ENCODE results near the gene DOCK1. TPM values are rescaled to one million over a fixed set of nuclear protein-coding genes. Genes with fewer than 3 reads are reported as not detected.

Gene DOCK1
- total RNA-seq, 2 experiments from 2014 or later: 0.13 TPM; not detected in 1

- Mint-ChIP-seq H3K9me3 (no peaks in the 10 kb centered on the region), H3K27me3 (no peaks in the 10 kb centered on the region), H3K4me1 (no peaks in the 10 kb centered on the region), H3K4me3 (no peak overlapping the region), H3K27ac (no peak overlapping the region), H3K36me3 (ENCODE audit: low read depth) (no peaks in the 10 kb centered on the region)
- ChIA-PET CTCF (no interaction called here), POLR2A (no interaction called here)
- no peak for DNase-seq
Observed at GRCh38 chr10:127372361-127372760, 467.1 kb downstream of the DOCK1 start.

- no peaks in the 10 kb centered on the region for H3K36me3 Mint-ChIP-seq (ENCODE audit: low read depth)
- H3K27ac Mint-ChIP-seq: no peak overlapping the region
- POLR2A ChIA-PET: no interaction called here
- H3K9me3 Mint-ChIP-seq: no peaks in the 10 kb centered on the region
- no peak overlapping the region for H3K4me3 Mint-ChIP-seq
- no peaks in the 10 kb centered on the region for H3K27me3 Mint-ChIP-seq
- H3K4me1 Mint-ChIP-seq: no peaks in the 10 kb centered on the region
- CTCF ChIA-PET: no interaction called here
- no peak for DNase-seq
Observed at GRCh38 chr10:127374074-127374680, 468.9 kb downstream of the DOCK1 start.

- DNase-seq: no peak
- Mint-ChIP-seq H3K4me3 (no peak overlapping the region), H3K9me3 (no peaks in the 10 kb centered on the region), H3K4me1 (no peaks in the 10 kb centered on the region), H3K36me3 (ENCODE audit: low read depth) (no peaks in the 10 kb centered on the region), H3K27me3 (no peaks in the 10 kb centered on the region), H3K27ac (no peak overlapping the region)
- POLR2A ChIA-PET: no interaction called here
- CTCF ChIA-PET: no interaction called here
Observed at GRCh38 chr10:127374901-127375300, 469.7 kb downstream of the DOCK1 start.

- H3K4me3 Mint-ChIP-seq: no peak overlapping the region
- no peak overlapping the region for H3K27ac Mint-ChIP-seq
- ChIA-PET CTCF (no interaction called here), POLR2A (no interaction called here)
- no peaks in the 10 kb centered on the region for H3K36me3 Mint-ChIP-seq (ENCODE audit: low read depth)
- no peaks in the 10 kb centered on the region for H3K27me3 Mint-ChIP-seq
- H3K9me3 Mint-ChIP-seq: no peaks in the 10 kb centered on the region
- no peak for DNase-seq
- no peaks in the 10 kb centered on the region for H3K4me1 Mint-ChIP-seq
Observed at GRCh38 chr10:127375461-127375860, 470.2 kb downstream of the DOCK1 start.

- no peak for DNase-seq
- Mint-ChIP-seq H3K4me1 (no peaks in the 10 kb centered on the region), H3K9me3 (no peaks in the 10 kb centered on the region), H3K4me3 (no peak overlapping the region), H3K27ac (no peak overlapping the region), H3K36me3 (ENCODE audit: low read depth) (no peaks in the 10 kb centered on the region), H3K27me3 (no peaks in the 10 kb centered on the region)
- POLR2A ChIA-PET: no interaction called here
- CTCF ChIA-PET: no interaction called here
Observed at GRCh38 chr10:127376071-127376470, 470.8 kb downstream of the DOCK1 start.

GRCh38 chr10:127378628-127379027 is 473.4 kb downstream of the DOCK1 start:
- Mint-ChIP-seq H3K27ac (no peak overlapping the region), H3K4me1 (no peaks in the 10 kb centered on the region), H3K4me3 (no peak overlapping the region), H3K36me3 (ENCODE audit: low read depth) (no peaks in the 10 kb centered on the region), H3K27me3 (no peaks in the 10 kb centered on the region), H3K9me3 (no peaks in the 10 kb centered on the region)
- DNase-seq: no peak
- POLR2A ChIA-PET: no interaction called here
- CTCF ChIA-PET: no interaction called here

GRCh38 chr10:127384532-127384931 is 479.3 kb downstream of the DOCK1 start:
- H3K27ac Mint-ChIP-seq: no peak overlapping the region
- H3K4me1 Mint-ChIP-seq: no peaks in the 10 kb centered on the region
- no peak overlapping the region for H3K4me3 Mint-ChIP-seq
- no peaks in the 10 kb centered on the region for H3K9me3 Mint-ChIP-seq
- CTCF ChIA-PET: no interaction called here
- H3K36me3 Mint-ChIP-seq (ENCODE audit: low read depth): no peaks in the 10 kb centered on the region
- no peaks in the 10 kb centered on the region for H3K27me3 Mint-ChIP-seq
- no peak for DNase-seq
- POLR2A ChIA-PET: no interaction called here

GRCh38 chr10:127385066-127385465 is 479.8 kb downstream of the DOCK1 start:
- H3K4me3 Mint-ChIP-seq: no peak overlapping the region
- H3K27ac Mint-ChIP-seq: no peak overlapping the region
- no peak for DNase-seq
- no peaks in the 10 kb centered on the region for H3K27me3 Mint-ChIP-seq
- H3K36me3 Mint-ChIP-seq (ENCODE audit: low read depth): no peaks in the 10 kb centered on the region
- no peaks in the 10 kb centered on the region for H3K9me3 Mint-ChIP-seq
- no peaks in the 10 kb centered on the region for H3K4me1 Mint-ChIP-seq
- ChIA-PET POLR2A (no interaction called here), CTCF (no interaction called here)

- no peak overlapping the region for H3K27ac Mint-ChIP-seq
- ChIA-PET POLR2A (no interaction called here), CTCF (no interaction called here)
- no peaks in the 10 kb centered on the region for H3K4me1 Mint-ChIP-seq
- H3K27me3 Mint-ChIP-seq: no peaks in the 10 kb centered on the region
- no peak for DNase-seq
- H3K9me3 Mint-ChIP-seq: no peaks in the 10 kb centered on the region
- H3K4me3 Mint-ChIP-seq: no peak overlapping the region
- no peaks in the 10 kb centered on the region for H3K36me3 Mint-ChIP-seq (ENCODE audit: low read depth)
Observed at GRCh38 chr10:127386606-127387327, 481.5 kb downstream of the DOCK1 start.

- Mint-ChIP-seq H3K4me1 (no peaks in the 10 kb centered on the region), H3K4me3 (no peak overlapping the region), H3K9me3 (no peaks in the 10 kb centered on the region), H3K27me3 (no peaks in the 10 kb centered on the region), H3K27ac (no peak overlapping the region), H3K36me3 (ENCODE audit: low read depth) (no peaks in the 10 kb centered on the region)
- POLR2A ChIA-PET: no interaction called here
- CTCF ChIA-PET: no interaction called here
- DNase-seq: no peak
Observed at GRCh38 chr10:127391875-127392274, 486.6 kb downstream of the DOCK1 start.

GRCh38 chr10:127392351-127393235 is 487.4 kb downstream of the DOCK1 start:
- H3K9me3 Mint-ChIP-seq: no peaks in the 10 kb centered on the region
- H3K27ac Mint-ChIP-seq: no peak overlapping the region
- no peaks in the 10 kb centered on the region for H3K27me3 Mint-ChIP-seq
- H3K4me1 Mint-ChIP-seq: no peaks in the 10 kb centered on the region
- no peaks in the 10 kb centered on the region for H3K36me3 Mint-ChIP-seq (ENCODE audit: low read depth)
- no peak overlapping the region for H3K4me3 Mint-ChIP-seq
- ChIA-PET POLR2A (no interaction called here), CTCF (no interaction called here)
- no peak for DNase-seq

GRCh38 chr10:127398140-127398970 is 493.1 kb downstream of the DOCK1 start:
- Mint-ChIP-seq H3K4me3 (no peak overlapping the region), H3K27me3 (no peaks in the 10 kb centered on the region), H3K9me3 (no peaks in the 10 kb centered on the region), H3K27ac (no peak overlapping the region), H3K4me1 (no peaks in the 10 kb centered on the region), H3K36me3 (ENCODE audit: low read depth) (no peaks in the 10 kb centered on the region)
- no peak for DNase-seq
- ChIA-PET CTCF (no interaction called here), POLR2A (no interaction called here)

GRCh38 chr10:127398971-127399365 is 493.7 kb downstream of the DOCK1 start:
- H3K9me3 Mint-ChIP-seq: no peaks in the 10 kb centered on the region
- DNase-seq: no peak
- CTCF ChIA-PET: no interaction called here
- H3K27me3 Mint-ChIP-seq: no peaks in the 10 kb centered on the region
- POLR2A ChIA-PET: no interaction called here
- no peak overlapping the region for H3K4me3 Mint-ChIP-seq
- no peak overlapping the region for H3K27ac Mint-ChIP-seq
- no peaks in the 10 kb centered on the region for H3K4me1 Mint-ChIP-seq
- H3K36me3 Mint-ChIP-seq (ENCODE audit: low read depth): no peaks in the 10 kb centered on the region
